Stimulated activated memory B cell treated with anti-CD40 and anti-IgM and Interleukin-4, amounts not matched to agents 10 μg/mL and 1 μg/mL and 100 μg/mL, for 72 hours (primary cell): ENCODE data around the gene EPHB4.

Experiments
- ATAC-seq: fragments of 150-1000 bp; cut with Tn5 transposase; 2 replicates; pipeline ENCODE4 v1.10.0; 2021
- H3K27ac Mint-ChIP-seq: one replicate; pipeline ENCODE4 v1.8.0; 2022; ENCODE audit warnings: mild to moderate bottlenecking, mixed read lengths
- H3K27me3 Mint-ChIP-seq: one replicate; pipeline ENCODE4 v1.8.0; 2022; ENCODE audit warnings: mixed read lengths
- H3K36me3 Mint-ChIP-seq: one replicate; pipeline ENCODE4 v1.8.0; 2022; ENCODE audit warnings: mixed read lengths
- H3K4me1 Mint-ChIP-seq: one replicate; pipeline ENCODE4 v1.8.0; 2022; ENCODE audit warnings: mixed read lengths
- H3K4me3 Mint-ChIP-seq: one replicate; pipeline ENCODE4 v1.8.0; 2022; ENCODE audit warnings: mild to moderate bottlenecking, moderate library complexity, mixed read lengths
- H3K9me3 Mint-ChIP-seq: one replicate; pipeline ENCODE4 v1.8.0; 2022; ENCODE audit warnings: mixed read lengths

Gene EPHB4

DNA sequence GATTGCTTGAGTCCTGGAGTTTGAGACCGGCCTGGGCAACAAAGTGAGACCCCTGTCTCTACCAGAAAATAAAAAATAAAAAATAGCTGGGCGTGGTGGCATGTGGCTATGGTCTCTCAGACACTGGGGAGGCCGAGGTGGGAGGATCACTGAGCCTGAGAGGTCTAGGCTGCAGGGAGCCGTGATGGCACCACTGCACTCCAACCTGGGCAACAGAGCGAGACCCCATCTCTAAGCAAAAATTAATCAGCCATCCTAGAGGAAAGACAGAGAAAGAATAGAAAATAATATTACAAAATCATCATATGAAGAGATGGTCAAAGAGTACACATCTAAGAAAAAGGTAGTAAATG, 4.9 kb upstream of the EPHB4 start:
- H3K4me3 Mint-ChIP-seq: no peak overlapping the region
- no peaks in the 10 kb centered on the region for H3K9me3 Mint-ChIP-seq
- no peak overlapping the region for H3K27ac Mint-ChIP-seq
- H3K4me1 Mint-ChIP-seq: peaks cover 14% of the 10 kb centered on the region
- no peak for ATAC-seq
- no peaks in the 10 kb centered on the region for H3K36me3 Mint-ChIP-seq
- peaks cover 26% of the 10 kb centered on the region for H3K27me3 Mint-ChIP-seq

- H3K9me3 Mint-ChIP-seq: no peaks in the 10 kb centered on the region
- peaks cover 41% of the 10 kb centered on the region for H3K27me3 Mint-ChIP-seq
- no peaks in the 10 kb centered on the region for H3K36me3 Mint-ChIP-seq
- no peak overlapping the region for H3K4me3 Mint-ChIP-seq
- no peak overlapping the region for H3K27ac Mint-ChIP-seq
- peaks cover 21% of the 10 kb centered on the region for H3K4me1 Mint-ChIP-seq
- ATAC-seq: no peak
Observed at GRCh38 chr7:100830396-100830795, 3.1 kb upstream of the EPHB4 start.

GRCh38 chr7:100829150-100829716, 1.9 kb upstream of the EPHB4 start:
- ATAC-seq: no peak
- H3K4me1 Mint-ChIP-seq: peaks cover 24% of the 10 kb centered on the region
- no peaks in the 10 kb centered on the region for H3K36me3 Mint-ChIP-seq
- no peaks in the 10 kb centered on the region for H3K9me3 Mint-ChIP-seq
- H3K27ac Mint-ChIP-seq: no peak overlapping the region
- peaks cover 53% of the 10 kb centered on the region for H3K27me3 Mint-ChIP-seq
- no peak overlapping the region for H3K4me3 Mint-ChIP-seq

- H3K36me3 Mint-ChIP-seq: no peaks in the 10 kb centered on the region
- H3K9me3 Mint-ChIP-seq: no peaks in the 10 kb centered on the region
- ATAC-seq: peak; percentile 50
- H3K27ac Mint-ChIP-seq: no peak overlapping the region
- H3K27me3 Mint-ChIP-seq: peaks cover 69% of the 10 kb centered on the region
- peaks cover 24% of the 10 kb centered on the region for H3K4me1 Mint-ChIP-seq
- H3K4me3 Mint-ChIP-seq: peak overlapping the region; percentile 59
Observed at GRCh38 chr7:100826514-100827329, 601 bp downstream of the EPHB4 start.

GRCh38 chr7:100825751-100826513, 1.4 kb downstream of the EPHB4 start:
- ATAC-seq: no peak
- H3K27ac Mint-ChIP-seq: no peak overlapping the region
- H3K9me3 Mint-ChIP-seq: no peaks in the 10 kb centered on the region
- H3K4me3 Mint-ChIP-seq: peak overlapping the region; percentile 59
- H3K36me3 Mint-ChIP-seq: no peaks in the 10 kb centered on the region
- peaks cover 24% of the 10 kb centered on the region for H3K4me1 Mint-ChIP-seq
- peaks cover 69% of the 10 kb centered on the region for H3K27me3 Mint-ChIP-seq

GRCh38 chr7:100825215-100825671, 2.1 kb downstream of the EPHB4 start:
- Mint-ChIP-seq H3K9me3 (no peaks in the 10 kb centered on the region), H3K4me1 (peaks cover 24% of the 10 kb centered on the region), H3K27ac (no peak overlapping the region), H3K36me3 (no peaks in the 10 kb centered on the region), H3K27me3 (peaks cover 69% of the 10 kb centered on the region), H3K4me3 (no peak overlapping the region)
- no peak for ATAC-seq

- H3K4me3 Mint-ChIP-seq: no peak overlapping the region
- H3K27me3 Mint-ChIP-seq: peaks cover 66% of the 10 kb centered on the region
- H3K4me1 Mint-ChIP-seq: peaks cover 24% of the 10 kb centered on the region
- no peak overlapping the region for H3K27ac Mint-ChIP-seq
- no peaks in the 10 kb centered on the region for H3K36me3 Mint-ChIP-seq
- no peaks in the 10 kb centered on the region for H3K9me3 Mint-ChIP-seq
- ATAC-seq: no peak
Observed at GRCh38 chr7:100824499-100825214, 2.7 kb downstream of the EPHB4 start.

DNA sequence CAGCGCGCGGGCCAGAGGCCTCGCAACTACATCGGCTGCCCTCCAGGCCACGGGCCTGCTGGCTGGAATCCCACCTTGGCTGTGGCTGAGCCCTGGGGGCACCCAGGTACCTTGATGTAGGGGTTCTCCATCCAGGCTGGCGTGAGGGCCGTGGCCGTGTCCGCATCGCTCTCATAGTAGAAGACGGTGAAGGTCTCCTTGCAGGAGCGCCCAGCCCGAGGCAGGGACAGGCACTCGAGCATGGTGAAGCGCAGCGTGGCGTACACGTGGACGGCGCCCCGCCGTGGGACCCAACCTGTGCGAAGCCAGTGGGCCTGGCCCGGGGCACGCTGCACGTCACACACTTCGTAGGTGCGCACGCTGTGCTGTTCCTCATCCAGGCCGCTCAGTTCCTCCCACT, 3.8 kb downstream of the EPHB4 start:
- Mint-ChIP-seq H3K9me3 (no peaks in the 10 kb centered on the region), H3K4me1 (peaks cover 24% of the 10 kb centered on the region), H3K27me3 (peaks cover 55% of the 10 kb centered on the region), H3K27ac (no peak overlapping the region), H3K4me3 (no peak overlapping the region), H3K36me3 (no peaks in the 10 kb centered on the region)
- ATAC-seq: no peak

GRCh38 chr7:100823140-100823525, 4.2 kb downstream of the EPHB4 start:
- no peak overlapping the region for H3K27ac Mint-ChIP-seq
- ATAC-seq: no peak

GRCh38 chr7:100822236-100823139, 4.8 kb downstream of the EPHB4 start:
- Mint-ChIP-seq H3K27me3 (peaks cover 45% of the 10 kb centered on the region), H3K9me3 (no peaks in the 10 kb centered on the region), H3K27ac (no peak overlapping the region), H3K4me3 (no peak overlapping the region), H3K36me3 (no peaks in the 10 kb centered on the region), H3K4me1 (peaks cover 17% of the 10 kb centered on the region)
- ATAC-seq: no peak

More at GRCh38 chr7:100823140-100823525, 4.2 kb downstream of the EPHB4 start:
- H3K36me3 Mint-ChIP-seq: no peaks in the 10 kb centered on the region
- H3K4me1 Mint-ChIP-seq: peaks cover 23% of the 10 kb centered on the region
- peaks cover 51% of the 10 kb centered on the region for H3K27me3 Mint-ChIP-seq
- H3K9me3 Mint-ChIP-seq: no peaks in the 10 kb centered on the region
- H3K4me3 Mint-ChIP-seq: no peak overlapping the region

GRCh38 chr7:100819586-100819985, 7.7 kb downstream of the EPHB4 start:
- H3K36me3 Mint-ChIP-seq: no peaks in the 10 kb centered on the region
- no peaks in the 10 kb centered on the region for H3K9me3 Mint-ChIP-seq
- H3K27me3 Mint-ChIP-seq: peaks cover 20% of the 10 kb centered on the region
- H3K27ac Mint-ChIP-seq: no peak overlapping the region
- no peak overlapping the region for H3K4me3 Mint-ChIP-seq
- no peak for ATAC-seq
- no peaks in the 10 kb centered on the region for H3K4me1 Mint-ChIP-seq

DNA sequence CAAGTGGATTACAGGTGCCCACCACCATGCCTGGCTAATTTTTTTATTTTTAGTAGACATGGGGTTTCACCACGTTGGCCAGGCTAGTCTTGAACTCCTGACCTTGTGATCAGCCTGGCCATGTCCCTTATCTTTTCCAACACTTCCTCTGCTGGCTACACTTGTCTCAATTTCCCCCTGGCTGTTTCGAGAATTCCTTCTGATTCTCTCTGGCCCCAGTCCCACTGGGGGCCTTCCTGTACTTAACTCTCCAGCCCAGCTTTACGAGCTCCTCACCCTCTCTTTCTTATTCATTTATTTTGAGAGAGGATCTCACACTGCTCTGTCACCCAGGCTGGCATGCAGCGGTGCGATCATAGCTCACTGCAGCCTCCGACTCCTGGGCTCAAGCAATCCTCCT, 8.5 kb downstream of the EPHB4 start:
- H3K9me3 Mint-ChIP-seq: no peaks in the 10 kb centered on the region
- H3K4me3 Mint-ChIP-seq: no peak overlapping the region
- H3K36me3 Mint-ChIP-seq: no peaks in the 10 kb centered on the region
- no peaks in the 10 kb centered on the region for H3K4me1 Mint-ChIP-seq
- ATAC-seq: no peak
- H3K27me3 Mint-ChIP-seq: peaks cover 13% of the 10 kb centered on the region
- no peak overlapping the region for H3K27ac Mint-ChIP-seq

- Mint-ChIP-seq H3K27me3 (peaks cover 8% of the 10 kb centered on the region), H3K9me3 (no peaks in the 10 kb centered on the region), H3K27ac (no peak overlapping the region), H3K36me3 (no peaks in the 10 kb centered on the region), H3K4me3 (no peak overlapping the region), H3K4me1 (no peaks in the 10 kb centered on the region)
- ATAC-seq: no peak
Observed at GRCh38 chr7:100818366-100818765, 9.0 kb downstream of the EPHB4 start.

GRCh38 chr7:100817097-100817496, 10.2 kb downstream of the EPHB4 start:
- no peaks in the 10 kb centered on the region for H3K4me1 Mint-ChIP-seq
- H3K27me3 Mint-ChIP-seq: no peaks in the 10 kb centered on the region
- H3K36me3 Mint-ChIP-seq: no peaks in the 10 kb centered on the region
- H3K9me3 Mint-ChIP-seq: no peaks in the 10 kb centered on the region
- ATAC-seq: no peak
- H3K4me3 Mint-ChIP-seq: no peak overlapping the region
- H3K27ac Mint-ChIP-seq: no peak overlapping the region
